Neural cell (in vitro differentiated cells): Measurements from ENCODE around the gene SFXN2. TPM values are rescaled to one million over a fixed set of nuclear protein-coding genes. Genes with fewer than 3 reads are reported as not detected.

Source experiments
- H2AFZ ChIP-seq: fragments of 200-600, 300-800 bp; sonication (generic), shearing (Covaris generic); 2 replicates; pipeline ENCODE4 v1.6.0; 2014; ENCODE audit warnings: low read depth, mild to moderate bottlenecking, antibody characterized with exemption, low read length, moderate library complexity
- H3F3A ChIP-seq: fragments of 200-600 bp; shearing (Covaris generic); 2 replicates; pipeline ENCODE4 v1.6.1; 2016; ENCODE audit warnings: mild to moderate bottlenecking, moderate library complexity, mixed read lengths, antibody characterized with exemption, low read length; ENCODE audit not compliant: insufficient read depth, poor library complexity, severe bottlenecking
- H3K27ac ChIP-seq: fragments of 200-600, 300-800 bp; sonication (generic), shearing (Covaris generic); 2 replicates; pipeline ENCODE4 v1.5.1; 2014; ENCODE audit warnings: mild to moderate bottlenecking, low read length, moderate library complexity
- H3K27me3 ChIP-seq: fragments of 300-800, 200-600 bp; sonication (generic), shearing (Covaris generic); 2 replicates; pipeline ENCODE4 v1.6.0; 2014; ENCODE audit warnings: mild to moderate bottlenecking, low read depth, low read length, moderate library complexity; ENCODE audit not compliant: insufficient read depth
- H3K36me3 ChIP-seq: fragments of 300-800, 200-600 bp; sonication (generic), shearing (Covaris generic); 2 replicates; pipeline ENCODE4 v1.5.1; 2014; ENCODE audit warnings: mild to moderate bottlenecking, antibody characterized with exemption, low read length, moderate library complexity; ENCODE audit not compliant: insufficient read depth
- H3K4me2 ChIP-seq: fragments of 300-800, 200-600 bp; sonication (generic), shearing (Covaris generic); 2 replicates; pipeline ENCODE4 v1.6.0; 2014; ENCODE audit warnings: mild to moderate bottlenecking, low read length
- H3K4me3 ChIP-seq: fragments of 300-800, 200-600 bp; sonication (generic), shearing (Covaris generic); 2 replicates; pipeline ENCODE4 v1.5.1; 2014; ENCODE audit warnings: mild to moderate bottlenecking, low read length, moderate library complexity
- H3K79me2 ChIP-seq: fragments of 200-600 bp; shearing (Covaris generic); replicated peaks from 2 replicates; pipeline ENCODE4 v1.6.0; 2014; ENCODE audit warnings: mild to moderate bottlenecking, low read length, moderate library complexity; ENCODE audit not compliant: insufficient read depth
- H3K9ac ChIP-seq: fragments of 300-800, 200-600 bp; sonication (generic), shearing (Covaris generic); 2 replicates; pipeline ENCODE4 v1.6.1; 2016; ENCODE audit warnings: mild to moderate bottlenecking, low read length, mixed read lengths
- H3K9me2 ChIP-seq: fragments of 200-600 bp; shearing (Covaris generic); 2 replicates; pipeline ENCODE4 v1.6.1; 2016; ENCODE audit warnings: mild to moderate bottlenecking, low read length, mixed read lengths; ENCODE audit not compliant: insufficient read depth
- H3K9me3 ChIP-seq: fragments of 200-600, 300-800 bp; sonication (generic), shearing (Covaris generic); 2 replicates; pipeline ENCODE4 v1.6.1; 2016; ENCODE audit warnings: mild to moderate bottlenecking, mixed run types, low read length, moderate library complexity, mixed read lengths
- H4K20me1 ChIP-seq: fragments of 200-600 bp; shearing (Covaris generic); 2 replicates; pipeline ENCODE4 v1.6.1; 2016; ENCODE audit warnings: mild to moderate bottlenecking, mixed run types; ENCODE audit not compliant: insufficient read depth
- EP300 ChIP-seq: fragments of 450-650 bp; conservative IDR thresholded peaks from 2 replicates; pipeline ENCODE4 v1.6.1; 2014; ENCODE audit warnings: antibody characterized with exemption, mild to moderate bottlenecking, moderate library complexity; ENCODE audit not compliant: poor library complexity, severe bottlenecking
- EZH2 ChIP-seq: fragments of 200-600, 300-800 bp; shearing (Covaris generic), sonication (generic); IDR thresholded peaks from 2 replicates; pipeline ENCODE4 v1.6.1; 2014; ENCODE audit warnings: antibody characterized with exemption, low read length, borderline replicate concordance, mild to moderate bottlenecking; ENCODE audit not compliant: insufficient read depth, poor library complexity, severe bottlenecking
- MXI1 ChIP-seq: fragments of 450-650 bp; conservative IDR thresholded peaks from 2 replicates; pipeline ENCODE4 v1.6.1; 2014; ENCODE audit warnings: antibody characterized with exemption, mild to moderate bottlenecking; ENCODE audit not compliant: poor library complexity, severe bottlenecking
- POLR2AphosphoS5 ChIP-seq: IDR thresholded peaks from 2 replicates; pipeline ENCODE4 v1.6.1; 2012
- RAD21 ChIP-seq: fragments of 450-650 bp; conservative IDR thresholded peaks from 2 replicates; pipeline ENCODE4 v1.6.1; 2014; ENCODE audit warnings: antibody characterized with exemption, mild to moderate bottlenecking, moderate library complexity
- SMC3 ChIP-seq: fragments of 450-650 bp; conservative IDR thresholded peaks from 2 replicates; pipeline ENCODE4 v1.6.1; 2014; ENCODE audit warnings: antibody characterized with exemption, mild to moderate bottlenecking, moderate library complexity; ENCODE audit not compliant: poor library complexity
- TAF1 ChIP-seq: IDR thresholded peaks from 2 replicates; pipeline ENCODE4 v1.6.1; 2012; ENCODE audit warnings: low read depth
- polyA plus RNA-seq: library from polyadenylated mRNA; depleted of rRNA; stranded (reverse); fragments of >200 nt; gene quantifications from 2 replicates; pipeline ENCODE4 v1.2.3, GENCODE V29; 2014
- TF ChIP-seq, protein P1 (sequence below): IDR thresholded peaks from 2 replicates; pipeline ENCODE4 v1.6.1; 2012; ENCODE audit warnings: borderline replicate concordance
- TF ChIP-seq, protein P2 (sequence below): fragments of 450-650 bp; IDR thresholded peaks from 2 replicates; pipeline ENCODE4 v1.5.1; 2014; ENCODE audit warnings: antibody characterized with exemption, mild to moderate bottlenecking, moderate library complexity; ENCODE audit not compliant: poor library complexity, severe bottlenecking

Gene SFXN2
- polyA plus RNA-seq, 1 donor from 2014 or later: 16.0 TPM

DNA sequence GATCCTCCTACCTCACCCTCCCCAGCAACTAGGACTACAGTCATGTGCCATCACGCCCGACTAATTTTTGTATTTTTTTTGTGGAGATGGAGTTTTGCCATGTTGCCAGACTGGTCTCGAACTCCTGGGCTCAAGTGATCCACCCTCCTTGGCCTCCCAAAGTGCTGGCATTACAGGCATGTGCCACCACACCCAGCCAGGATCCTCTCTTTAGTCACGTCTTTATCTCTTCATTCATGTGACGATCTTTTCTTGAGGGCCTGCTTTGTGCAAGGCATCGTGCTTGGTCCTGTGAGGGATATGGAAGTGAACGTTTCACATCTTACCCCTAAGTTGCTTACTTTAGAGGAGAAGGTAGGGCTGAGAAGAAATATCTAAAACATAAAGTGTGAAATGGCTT, 50.9 kb downstream of the SFXN2 start:
- no peak for TF ChIP-seq SMC3
- no peak for TF ChIP-seq POLR2AphosphoS5
- no peak for TF ChIP-seq MXI1
- TF ChIP-seq, protein P1, sequence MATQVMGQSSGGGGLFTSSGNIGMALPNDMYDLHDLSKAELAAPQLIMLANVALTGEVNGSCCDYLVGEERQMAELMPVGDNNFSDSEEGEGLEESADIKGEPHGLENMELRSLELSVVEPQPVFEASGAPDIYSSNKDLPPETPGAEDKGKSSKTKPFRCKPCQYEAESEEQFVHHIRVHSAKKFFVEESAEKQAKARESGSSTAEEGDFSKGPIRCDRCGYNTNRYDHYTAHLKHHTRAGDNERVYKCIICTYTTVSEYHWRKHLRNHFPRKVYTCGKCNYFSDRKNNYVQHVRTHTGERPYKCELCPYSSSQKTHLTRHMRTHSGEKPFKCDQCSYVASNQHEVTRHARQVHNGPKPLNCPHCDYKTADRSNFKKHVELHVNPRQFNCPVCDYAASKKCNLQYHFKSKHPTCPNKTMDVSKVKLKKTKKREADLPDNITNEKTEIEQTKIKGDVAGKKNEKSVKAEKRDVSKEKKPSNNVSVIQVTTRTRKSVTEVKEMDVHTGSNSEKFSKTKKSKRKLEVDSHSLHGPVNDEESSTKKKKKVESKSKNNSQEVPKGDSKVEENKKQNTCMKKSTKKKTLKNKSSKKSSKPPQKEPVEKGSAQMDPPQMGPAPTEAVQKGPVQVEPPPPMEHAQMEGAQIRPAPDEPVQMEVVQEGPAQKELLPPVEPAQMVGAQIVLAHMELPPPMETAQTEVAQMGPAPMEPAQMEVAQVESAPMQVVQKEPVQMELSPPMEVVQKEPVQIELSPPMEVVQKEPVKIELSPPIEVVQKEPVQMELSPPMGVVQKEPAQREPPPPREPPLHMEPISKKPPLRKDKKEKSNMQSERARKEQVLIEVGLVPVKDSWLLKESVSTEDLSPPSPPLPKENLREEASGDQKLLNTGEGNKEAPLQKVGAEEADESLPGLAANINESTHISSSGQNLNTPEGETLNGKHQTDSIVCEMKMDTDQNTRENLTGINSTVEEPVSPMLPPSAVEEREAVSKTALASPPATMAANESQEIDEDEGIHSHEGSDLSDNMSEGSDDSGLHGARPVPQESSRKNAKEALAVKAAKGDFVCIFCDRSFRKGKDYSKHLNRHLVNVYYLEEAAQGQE: no peak
- TF ChIP-seq TAF1: no peak
- no peak for TF ChIP-seq EP300
- no peak for TF ChIP-seq EZH2
- TF ChIP-seq RAD21: no peak
- TF ChIP-seq, protein P2, sequence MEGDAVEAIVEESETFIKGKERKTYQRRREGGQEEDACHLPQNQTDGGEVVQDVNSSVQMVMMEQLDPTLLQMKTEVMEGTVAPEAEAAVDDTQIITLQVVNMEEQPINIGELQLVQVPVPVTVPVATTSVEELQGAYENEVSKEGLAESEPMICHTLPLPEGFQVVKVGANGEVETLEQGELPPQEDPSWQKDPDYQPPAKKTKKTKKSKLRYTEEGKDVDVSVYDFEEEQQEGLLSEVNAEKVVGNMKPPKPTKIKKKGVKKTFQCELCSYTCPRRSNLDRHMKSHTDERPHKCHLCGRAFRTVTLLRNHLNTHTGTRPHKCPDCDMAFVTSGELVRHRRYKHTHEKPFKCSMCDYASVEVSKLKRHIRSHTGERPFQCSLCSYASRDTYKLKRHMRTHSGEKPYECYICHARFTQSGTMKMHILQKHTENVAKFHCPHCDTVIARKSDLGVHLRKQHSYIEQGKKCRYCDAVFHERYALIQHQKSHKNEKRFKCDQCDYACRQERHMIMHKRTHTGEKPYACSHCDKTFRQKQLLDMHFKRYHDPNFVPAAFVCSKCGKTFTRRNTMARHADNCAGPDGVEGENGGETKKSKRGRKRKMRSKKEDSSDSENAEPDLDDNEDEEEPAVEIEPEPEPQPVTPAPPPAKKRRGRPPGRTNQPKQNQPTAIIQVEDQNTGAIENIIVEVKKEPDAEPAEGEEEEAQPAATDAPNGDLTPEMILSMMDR: no peak
- H3K79me2 ChIP-seq: peaks cover 3% of the 10 kb centered on the region
- H3F3A ChIP-seq: no peaks in the 10 kb centered on the region
- no peak overlapping the region for H3K9ac ChIP-seq
- no peaks in the 10 kb centered on the region for H3K9me2 ChIP-seq
- no peaks in the 10 kb centered on the region for H3K9me3 ChIP-seq
- no peak overlapping the region for H3K4me3 ChIP-seq
- H2AFZ ChIP-seq: no peak overlapping the region
- H3K36me3 ChIP-seq: no peaks in the 10 kb centered on the region
- H3K27me3 ChIP-seq: no peaks in the 10 kb centered on the region
- no peak overlapping the region for H3K27ac ChIP-seq
- no peak overlapping the region for H3K4me2 ChIP-seq
- no peaks in the 10 kb centered on the region for H4K20me1 ChIP-seq

DNA sequence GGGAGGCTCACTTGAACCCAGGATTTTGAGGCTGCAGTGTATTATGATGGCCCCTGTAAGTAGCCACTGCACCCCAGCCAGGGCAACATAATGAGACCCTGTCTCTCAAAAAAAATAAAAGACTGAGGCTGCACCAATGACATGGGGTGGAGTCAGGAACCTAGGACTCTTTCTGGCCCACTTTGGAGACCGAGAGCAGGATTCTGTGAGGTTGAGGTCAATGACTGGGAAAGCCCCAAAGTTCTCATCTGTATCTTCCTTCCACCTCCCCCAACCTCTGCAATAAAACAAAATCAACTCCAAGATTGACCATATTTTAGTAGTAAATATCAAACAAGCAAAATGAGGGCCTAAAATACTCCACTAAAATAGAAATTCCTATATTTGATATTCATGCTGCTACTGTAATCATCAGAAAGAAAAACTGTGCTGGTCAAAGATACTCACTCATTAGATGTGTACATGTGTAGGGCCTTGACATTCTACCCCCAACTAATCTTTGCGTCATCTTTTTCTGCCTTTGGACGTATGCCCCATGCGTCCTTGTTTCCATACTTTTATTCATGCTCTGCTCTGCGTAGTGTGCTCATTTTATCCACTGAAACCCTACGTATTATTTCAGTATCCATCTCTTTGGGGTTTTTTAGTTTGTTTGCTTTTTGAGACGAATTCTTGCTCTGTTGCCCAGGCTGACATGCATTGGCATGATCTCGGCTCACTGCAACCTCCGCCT, 53.2 kb downstream of the SFXN2 start:
- no peaks in the 10 kb centered on the region for H4K20me1 ChIP-seq
- H2AFZ ChIP-seq: no peak overlapping the region
- H3F3A ChIP-seq: no peaks in the 10 kb centered on the region
- H3K4me2 ChIP-seq: no peak overlapping the region
- TF ChIP-seq EP300 (no peak), EZH2 (no peak), MXI1 (no peak), POLR2AphosphoS5 (no peak), RAD21 (no peak), SMC3 (no peak), TAF1 (no peak)
- TF ChIP-seq, protein P1: no peak
- TF ChIP-seq, protein P2: no peak
- H3K27ac ChIP-seq: no peak overlapping the region
- H3K9me3 ChIP-seq: no peaks in the 10 kb centered on the region
- H3K36me3 ChIP-seq: no peaks in the 10 kb centered on the region
- no peaks in the 10 kb centered on the region for H3K9me2 ChIP-seq
- H3K79me2 ChIP-seq: peaks cover 3% of the 10 kb centered on the region
- no peak overlapping the region for H3K4me3 ChIP-seq
- no peak overlapping the region for H3K9ac ChIP-seq
- H3K27me3 ChIP-seq: no peaks in the 10 kb centered on the region
